Caco-2 (cell line): ENCODE measurements around the gene GADL1. TPM values are rescaled to one million over a fixed set of nuclear protein-coding genes. Genes with fewer than 3 reads are reported as not detected.

Source experiments
- BruUV-seq: library from RNA; stranded (reverse); fragments of 400-500 nt; replicated peaks from 2 replicates; lab custom pipeline; 2021; lab: Mats Ljungman, UMichigan
- CTCF ChIA-PET: fragments of 300-600 bp; sonication (Branson Sonifier 250); formaldehyde crosslinking; loops from one replicate; lab custom pipeline; 2022; ENCODE audit warnings: antibody characterized with exemption; lab: Charles Lee
- POLR2A ChIA-PET: fragments of 300-600 bp; sonication (Branson Sonifier 250); formaldehyde crosslinking; loops from one replicate; lab custom pipeline; 2022; ENCODE audit warnings: antibody characterized with exemption; lab: Charles Lee
- DNase-seq, 2 experiments: peaks; one replicate each; pipeline versions ENCODE4 v3.0.0 to v3.0.0-alpha.2; 2020 to 2022
- H3K27me3 ChIP-seq: replicated peaks from 2 replicates; pipeline ENCODE4 v1.6.0; 2011; ENCODE audit warnings: low read length; ENCODE audit not compliant: control insufficient read depth, insufficient read depth
- H3K36me3 ChIP-seq: 2 replicates; pipeline ENCODE4 v1.5.1; 2011; ENCODE audit warnings: low read length; ENCODE audit not compliant: control insufficient read depth, insufficient read depth
- H3K4me1 ChIP-seq: fragments of 250-450 bp; sonication (Bioruptor Pico); 2 replicates; pipeline ENCODE4 v1.5.1; 2020; ENCODE audit warnings: mild to moderate bottlenecking
- H3K4me3 ChIP-seq: 2 replicates; pipeline ENCODE4 v1.5.1; 2011; ENCODE audit warnings: low read depth, mild to moderate bottlenecking, control low read depth, low read length
- H3K9me3 ChIP-seq: fragments of 250-450 bp; sonication (Bioruptor Pico); 2 replicates; pipeline ENCODE4 v1.5.1; 2020; ENCODE audit warnings: mild to moderate bottlenecking, moderate library complexity
- H3K27ac Mint-ChIP-seq: one replicate; pipeline ENCODE4 v1.8.0; 2022; ENCODE audit warnings: mixed read lengths; ENCODE audit not compliant: unreplicated experiment
- H3K27me3 Mint-ChIP-seq: one replicate; pipeline ENCODE4 v1.8.0; 2022; ENCODE audit warnings: mixed read lengths; ENCODE audit not compliant: insufficient read depth, unreplicated experiment
- H3K36me3 Mint-ChIP-seq: one replicate; pipeline ENCODE4 v1.8.0; 2022; ENCODE audit warnings: mild to moderate bottlenecking, mixed read lengths; ENCODE audit not compliant: insufficient read depth, unreplicated experiment
- H3K4me1 Mint-ChIP-seq: one replicate; pipeline ENCODE4 v1.8.0; 2022; ENCODE audit warnings: low read depth, mixed read lengths; ENCODE audit not compliant: unreplicated experiment
- H3K4me3 Mint-ChIP-seq: one replicate; pipeline ENCODE4 v1.8.0; 2022; ENCODE audit warnings: mild to moderate bottlenecking, moderate library complexity, mixed read lengths; ENCODE audit not compliant: unreplicated experiment
- H3K9me3 Mint-ChIP-seq: one replicate; pipeline ENCODE4 v1.8.0; 2022; ENCODE audit warnings: mixed read lengths; ENCODE audit not compliant: unreplicated experiment
- intact Hi-C: fragments of 100-400 bp; cut with micrococcal nuclease; formaldehyde crosslinking; loops from one replicate; pipeline ENCODE4 v1.10.0; 2022; ENCODE audit not compliant: unreplicated experiment
- total RNA-seq: library from RNA; stranded (reverse); gene quantifications from 2 replicates; pipeline ENCODE4 v1.2.3, GENCODE V29; 2022
- TF ChIP-seq, protein P1 (sequence below), 2 experiments: fragments of 200-600 bp in 1 of 2; IDR thresholded peaks; 1 replicate in 1 of 2; 2 replicates in 1 of 2; pipeline versions ENCODE4 v1.5.1 to v1.8.0; 2011 to 2022; ENCODE audit warnings: antibody characterized with exemption in 1 of 2, control low read depth in 1 of 2, inconsistent platforms in 1 of 2, low read depth in 1 of 2, low read length in 1 of 2, mild to moderate bottlenecking in 1 of 2, moderate library complexity in 1 of 2; ENCODE audit not compliant: insufficient read depth in 1 of 2, severe bottlenecking in 1 of 2, unreplicated experiment in 1 of 2

GADL1 gene
- total RNA-seq, 1 experiment from 2014 or later: 6.2 TPM

DNA sequence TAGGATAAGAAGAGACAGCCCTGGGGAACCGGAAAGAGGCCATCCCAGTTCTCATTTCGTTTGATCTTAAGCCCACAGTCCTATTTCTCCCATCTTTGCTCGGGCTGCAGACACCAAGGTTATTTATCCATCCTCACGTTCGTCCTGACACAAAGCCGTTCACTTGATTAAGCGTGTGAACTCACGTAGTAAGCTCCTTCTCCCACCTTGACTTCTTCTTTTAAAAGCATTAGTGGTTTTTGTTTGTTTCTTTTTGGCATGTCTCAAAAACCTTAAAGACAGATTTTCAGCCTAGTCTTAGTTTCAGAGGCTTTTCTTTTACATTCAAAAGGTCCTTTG, 217.1 kb downstream of the GADL1 start:
- CTCF ChIA-PET: no interaction called here
- Mint-ChIP-seq H3K4me3 (no peak overlapping the region), H3K9me3 (no peaks in the 10 kb centered on the region), H3K4me1 (peaks cover 20% of the 10 kb centered on the region), H3K36me3 (peaks cover 98% of the 10 kb centered on the region), H3K27me3 (no peaks in the 10 kb centered on the region), H3K27ac (no peak overlapping the region)
- DNase-seq: no peak
- Histone ChIP-seq H3K4me3 (no peak overlapping the region), H3K4me1 (0 out of 2 replicates have a peak, but pooled peaks cover 3% of the 10 kb centered on the region), H3K9me3 (no peaks in the 10 kb centered on the region), H3K36me3 (peaks cover 6% of the 10 kb centered on the region), H3K27me3 (no peaks in the 10 kb centered on the region)
- POLR2A ChIA-PET: no interaction called here
- intact Hi-C loops: no loop called here
- no TSS peak for BruUV-seq
- TF ChIP-seq, protein P1, sequence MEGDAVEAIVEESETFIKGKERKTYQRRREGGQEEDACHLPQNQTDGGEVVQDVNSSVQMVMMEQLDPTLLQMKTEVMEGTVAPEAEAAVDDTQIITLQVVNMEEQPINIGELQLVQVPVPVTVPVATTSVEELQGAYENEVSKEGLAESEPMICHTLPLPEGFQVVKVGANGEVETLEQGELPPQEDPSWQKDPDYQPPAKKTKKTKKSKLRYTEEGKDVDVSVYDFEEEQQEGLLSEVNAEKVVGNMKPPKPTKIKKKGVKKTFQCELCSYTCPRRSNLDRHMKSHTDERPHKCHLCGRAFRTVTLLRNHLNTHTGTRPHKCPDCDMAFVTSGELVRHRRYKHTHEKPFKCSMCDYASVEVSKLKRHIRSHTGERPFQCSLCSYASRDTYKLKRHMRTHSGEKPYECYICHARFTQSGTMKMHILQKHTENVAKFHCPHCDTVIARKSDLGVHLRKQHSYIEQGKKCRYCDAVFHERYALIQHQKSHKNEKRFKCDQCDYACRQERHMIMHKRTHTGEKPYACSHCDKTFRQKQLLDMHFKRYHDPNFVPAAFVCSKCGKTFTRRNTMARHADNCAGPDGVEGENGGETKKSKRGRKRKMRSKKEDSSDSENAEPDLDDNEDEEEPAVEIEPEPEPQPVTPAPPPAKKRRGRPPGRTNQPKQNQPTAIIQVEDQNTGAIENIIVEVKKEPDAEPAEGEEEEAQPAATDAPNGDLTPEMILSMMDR (IDR thresholded peaks at IDR 0.05; ENCODE audit: insufficient read depth in 1 of 2, low read depth in 1 of 2, low read length in 1 of 2, severe bottlenecking in 1 of 2, unreplicated experiment in 1 of 2): no peak

DNA sequence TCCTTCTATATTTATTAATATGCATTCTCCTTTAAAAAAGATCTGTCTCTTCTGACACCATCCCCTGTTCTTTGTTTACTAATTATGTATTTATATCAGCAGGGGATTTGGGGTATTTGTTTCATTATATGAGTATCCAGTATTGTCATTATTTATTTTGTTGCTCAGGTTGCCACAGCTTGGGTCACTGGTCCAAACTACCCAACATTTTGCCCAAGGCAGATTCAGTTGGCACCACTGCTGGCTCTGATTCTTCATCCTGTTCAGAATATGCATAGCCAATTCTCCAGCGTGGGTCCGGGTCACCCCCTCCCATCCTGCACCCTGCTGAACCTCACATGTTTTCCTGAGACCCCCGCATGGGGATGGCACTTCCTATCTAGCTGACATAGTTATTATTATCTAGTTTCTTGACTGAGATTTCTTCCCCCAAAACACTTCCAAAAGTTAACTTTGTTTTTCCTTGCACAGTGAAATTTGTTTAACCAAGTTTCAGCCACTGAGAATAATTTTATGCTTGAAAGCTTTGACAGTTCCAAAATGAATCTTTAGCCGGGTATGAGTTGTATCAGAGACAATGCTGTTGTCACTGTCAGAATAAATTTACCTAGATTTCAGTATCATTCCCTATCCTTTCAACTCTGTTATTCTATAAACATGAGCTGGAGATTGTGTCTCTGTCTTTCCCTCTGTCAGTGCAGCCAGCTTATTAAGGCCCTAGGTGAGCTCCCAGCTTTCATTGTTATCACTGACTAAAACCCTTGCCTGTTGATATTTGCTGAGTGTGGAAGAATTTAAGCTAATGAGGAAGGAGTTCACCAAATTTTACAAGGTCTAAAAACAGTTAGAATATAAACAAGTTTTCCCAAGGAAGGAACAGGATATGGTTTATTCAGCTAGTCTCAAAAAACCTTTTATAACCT, 217.8 kb downstream of the GADL1 start:
- Histone ChIP-seq H3K36me3 (peaks cover 7% of the 10 kb centered on the region), H3K27me3 (no peaks in the 10 kb centered on the region), H3K4me1 (0 out of 2 replicates have a peak, but pooled peaks cover 8% of the 10 kb centered on the region), H3K4me3 (no peak overlapping the region), H3K9me3 (no peaks in the 10 kb centered on the region)
- Mint-ChIP-seq H3K36me3 (peaks cover 100% of the 10 kb centered on the region), H3K27me3 (no peaks in the 10 kb centered on the region), H3K4me3 (no peak overlapping the region), H3K4me1 (peaks cover 20% of the 10 kb centered on the region), H3K27ac (no peak overlapping the region), H3K9me3 (no peaks in the 10 kb centered on the region)
- intact Hi-C loops: no loop called here
- BruUV-seq: no TSS peak
- CTCF ChIA-PET: no interaction called here
- POLR2A ChIA-PET: no interaction called here
- TF ChIP-seq, protein P1 (IDR thresholded peaks at IDR 0.05; ENCODE audit: insufficient read depth in 1 of 2, low read depth in 1 of 2, low read length in 1 of 2, severe bottlenecking in 1 of 2, unreplicated experiment in 1 of 2): no peak
- no peak for DNase-seq
